HepG2 (cell line): Measurements from ENCODE around the gene TAS2R60.

ENCODE experiments used
- CBFB ChIP-seq: sonication (generic); formaldehyde crosslinking; IDR thresholded peaks from 2 replicates; pipeline ENCODE4 v1.4.0; 2020; ENCODE audit warnings: missing genetic modification reagents
- CTCF ChIP-seq: sonication (generic); formaldehyde crosslinking; IDR thresholded peaks from 2 replicates; pipeline ENCODE4 v1.5.0; 2020; ENCODE audit warnings: mild to moderate bottlenecking, missing genetic modification reagents, moderate library complexity
- GLI4 ChIP-seq: sonication (generic); formaldehyde crosslinking; IDR thresholded peaks from 2 replicates; pipeline ENCODE4 v1.5.1; 2020; ENCODE audit warnings: missing genetic modification reagents, mild to moderate bottlenecking, moderate library complexity, borderline replicate concordance
- IRF1 ChIP-seq: sonication (generic); formaldehyde crosslinking; IDR thresholded peaks from 2 replicates; pipeline ENCODE4 v1.4.0; 2020; ENCODE audit warnings: low read depth, mild to moderate bottlenecking, missing genetic modification reagents
- KDM5B ChIP-seq: sonication (generic); formaldehyde crosslinking; IDR thresholded peaks from 2 replicates; pipeline ENCODE4 v1.4.0; 2020; ENCODE audit warnings: missing genetic modification reagents, mild to moderate bottlenecking, borderline replicate concordance
- PRDM4 ChIP-seq: sonication (generic); formaldehyde crosslinking; IDR thresholded peaks from 2 replicates; pipeline ENCODE4 v1.9.0; 2021; ENCODE audit warnings: missing genetic modification reagents, borderline replicate concordance
- PTBP1 ChIP-seq: fragments of 200-400 bp; formaldehyde crosslinking; IDR thresholded peaks from 2 replicates; pipeline ENCODE4 v1.6.1; 2018; ENCODE audit warnings: low read length, low read depth; ENCODE audit not compliant: poor library complexity, severe bottlenecking
- RFX5 ChIP-seq: IDR thresholded peaks from 2 replicates; pipeline ENCODE4 v1.6.1; 2011; ENCODE audit warnings: low read depth, low read length, improper control_type of control experiment
- SUZ12 ChIP-seq: fragments of 150-350 bp; IDR thresholded peaks from 2 replicates; pipeline ENCODE4 v1.6.1; 2014; ENCODE audit warnings: low read depth, low read length
- ZNF263 ChIP-seq: sonication (generic); formaldehyde crosslinking; IDR thresholded peaks from 2 replicates; pipeline ENCODE4 v1.4.0; 2020; ENCODE audit warnings: missing genetic modification reagents

- no peak for TF ChIP-seq ZNF263 (CRISPR knock-in tag)
- TF ChIP-seq PRDM4 (CRISPR knock-in tag): no peak
- TF ChIP-seq KDM5B (CRISPR knock-in tag): no peak
- no peak for TF ChIP-seq GLI4 (CRISPR knock-in tag)
- TF ChIP-seq CBFB: no peak
- TF ChIP-seq CTCF (CRISPR knock-in tag): no peak
- no peak for TF ChIP-seq IRF1
- TF ChIP-seq RFX5: no peak
- no peak for TF ChIP-seq SUZ12
- no peak for TF ChIP-seq PTBP1
Measured at GRCh38 chr7:143459359-143459758, 16.1 kb downstream of the TAS2R60 start.
